Measurements from ENCODE around the gene GSTP1.

DNA sequence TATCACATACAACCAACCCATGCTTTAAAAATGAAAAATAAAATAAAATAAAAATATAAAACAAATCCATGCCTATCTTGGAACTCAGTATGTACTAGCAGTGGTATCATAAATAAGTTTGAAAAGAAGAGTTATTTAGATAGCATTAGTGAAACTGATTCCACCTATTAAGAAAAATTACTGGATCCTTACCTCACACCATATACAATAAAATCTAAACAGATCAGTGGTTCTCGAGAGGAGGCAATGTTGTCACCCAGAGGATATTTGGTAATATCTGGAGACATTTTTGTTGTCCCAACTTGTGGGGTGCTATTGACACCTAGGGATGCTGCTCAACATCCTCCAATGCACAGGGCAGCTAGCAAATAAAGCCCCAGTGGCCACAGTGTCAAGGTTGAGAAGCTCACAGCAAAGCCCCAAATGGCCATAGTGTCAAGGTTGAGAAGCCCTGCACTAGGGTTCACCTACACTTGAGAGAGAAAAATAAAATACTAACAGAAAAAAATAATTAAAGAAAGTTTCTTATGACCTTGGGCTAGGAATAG lies 13.2 kb downstream of the GSTP1 start:
- TF ChIP-seq POLR2A (IDR thresholded peaks at IDR 0.05; ENCODE audit: low read length) (no peak), GATA1 (IDR thresholded peaks at IDR 0.05; ENCODE audit: low read depth, low read length) (no peak)

Data from erythroblast (primary cell).